GM19025 (cell line): Measurements from ENCODE around the gene NHLRC2.
"Not testable (repeated sequence)": the region's sequence is repeated elsewhere in the genome, so short reads cannot be mapped to it uniquely, and the experiment has no call there.

ENCODE experiments used
- ATAC-seq: cut with Tn5 transposase; IDR thresholded peaks from one replicate; pipeline ENCODE4 v1.9.1; 2021; ENCODE audit warnings: mild to moderate bottlenecking, low read depth, moderate library complexity; ENCODE audit not compliant: unreplicated experiment

Gene NHLRC2

GRCh38 chr10:113932854-113933253 is 78.4 kb downstream of the NHLRC2 start:
- no peak for ATAC-seq

DNA sequence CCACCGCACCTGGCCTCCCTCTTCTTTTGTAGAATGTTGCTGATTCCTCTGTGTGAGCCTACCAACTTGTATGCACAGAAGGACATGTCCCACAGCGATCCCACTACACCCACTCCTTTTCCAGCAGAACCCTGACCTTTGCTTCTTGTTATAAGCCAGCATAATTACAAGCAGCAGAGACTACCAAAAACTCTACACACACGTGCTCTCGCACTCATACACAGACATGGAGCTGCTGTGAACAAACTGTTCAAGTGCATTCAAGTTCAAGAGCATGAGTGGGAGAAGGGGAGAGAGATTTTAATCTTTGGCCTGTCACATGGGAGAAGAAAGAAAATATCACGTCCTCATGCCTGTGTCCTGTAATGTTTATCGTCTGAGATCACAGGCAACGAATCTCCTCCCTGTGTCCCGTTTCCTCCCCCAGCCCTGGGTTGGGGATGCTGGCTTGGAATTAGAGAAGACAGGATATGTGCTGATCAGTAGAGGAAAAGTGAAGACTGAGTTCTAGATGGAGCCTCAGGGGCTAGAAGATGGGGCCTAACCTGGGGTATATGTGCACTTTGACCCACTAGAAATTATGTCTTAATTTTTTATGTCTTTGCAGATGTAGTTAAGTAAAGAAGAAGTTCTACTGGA is 79.6 kb downstream of the NHLRC2 start:
- ATAC-seq, result no peak

GRCh38 chr10:113937258-113937657 is 82.8 kb downstream of the NHLRC2 start:
- no peak for ATAC-seq

DNA sequence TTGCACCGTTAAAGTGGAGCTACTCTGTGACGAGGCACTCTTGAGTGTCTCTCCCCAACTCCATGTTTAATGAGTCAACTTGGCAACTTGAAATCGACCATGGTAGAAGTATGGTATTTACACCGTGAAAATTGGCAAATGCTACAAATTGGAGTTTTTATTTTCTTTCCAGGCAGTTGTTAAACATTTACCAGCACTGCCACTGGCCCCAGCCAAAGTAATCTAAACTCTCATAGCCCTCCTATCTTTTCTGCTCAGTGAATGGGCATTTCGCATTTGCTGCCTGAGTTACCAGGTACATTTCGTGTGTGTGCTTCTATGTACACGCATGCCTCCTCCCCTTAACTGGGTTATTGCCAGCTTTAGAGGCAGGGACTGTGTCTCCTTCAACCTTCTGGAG is 83.3 kb downstream of the NHLRC2 start:
- no peak for ATAC-seq

DNA sequence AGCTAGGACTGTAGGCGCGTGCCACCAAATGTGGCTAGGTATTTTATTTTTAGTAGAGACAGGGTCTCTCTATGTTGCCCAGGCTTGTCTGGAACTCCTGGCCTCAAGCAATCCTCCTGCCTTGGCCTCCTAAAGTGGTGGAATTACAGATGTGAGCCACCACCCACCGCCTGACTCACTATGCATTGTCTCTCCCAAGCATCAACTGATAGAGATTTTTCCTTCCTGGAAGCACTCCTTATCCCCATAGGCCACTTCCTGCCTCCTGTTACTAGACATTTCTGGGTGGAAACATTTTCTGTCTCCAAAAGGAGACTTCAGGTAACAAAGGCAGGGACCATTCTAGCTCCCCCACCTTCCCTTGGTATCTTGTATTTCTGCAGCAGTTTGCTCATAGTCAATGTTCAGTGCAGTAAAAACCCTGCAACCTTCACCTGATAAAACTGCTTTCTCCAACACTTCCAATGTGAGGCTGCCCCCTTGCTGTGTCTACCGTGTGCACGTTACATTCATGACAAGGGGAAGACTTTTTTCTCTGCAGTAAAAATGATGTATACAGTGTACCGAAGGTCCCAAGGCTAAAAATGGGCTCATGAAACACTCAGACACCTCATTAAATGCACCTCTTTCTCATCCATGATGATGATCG is 84.9 kb downstream of the NHLRC2 start:
- no peak for ATAC-seq

DNA sequence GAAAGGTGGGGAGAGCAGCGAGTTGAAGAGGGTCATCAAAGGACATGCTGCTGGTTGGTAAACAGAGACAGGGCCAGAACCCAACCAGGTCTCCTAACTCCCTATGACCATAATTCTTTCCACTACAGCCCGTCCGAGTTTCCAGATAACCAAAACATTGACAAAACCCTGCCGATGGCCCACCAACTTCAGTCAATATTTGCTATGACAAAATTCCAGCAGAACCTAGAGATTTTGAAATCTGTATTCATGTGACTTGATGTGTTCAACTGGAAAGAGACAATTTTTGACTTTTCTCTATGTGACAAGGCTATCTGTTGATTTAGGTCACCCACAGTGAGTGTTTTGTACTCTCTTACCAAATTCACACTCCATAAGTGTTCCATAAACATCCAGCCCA is 86.7 kb downstream of the NHLRC2 start:
- no peak for ATAC-seq

DNA sequence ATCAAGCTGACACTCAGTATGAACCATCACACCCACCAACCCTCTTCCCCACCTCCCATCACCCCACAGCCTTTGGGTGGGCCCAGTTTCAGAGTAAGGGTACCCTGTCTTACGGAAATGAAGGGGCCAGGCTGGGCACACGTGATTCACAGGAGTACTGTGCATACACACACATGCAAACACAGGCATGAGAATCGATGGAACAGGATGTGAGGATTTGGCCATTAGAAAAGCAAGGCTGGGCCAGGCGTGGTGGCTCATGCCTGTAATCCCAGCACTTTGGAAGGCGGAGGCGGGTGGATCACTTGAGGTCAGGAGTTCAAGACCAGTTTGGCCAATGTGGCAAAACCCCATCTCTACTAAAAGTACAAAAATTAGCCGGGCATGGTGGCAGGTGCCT is 88.7 kb downstream of the NHLRC2 start:
- not testable (repeated sequence) for ATAC-seq

DNA sequence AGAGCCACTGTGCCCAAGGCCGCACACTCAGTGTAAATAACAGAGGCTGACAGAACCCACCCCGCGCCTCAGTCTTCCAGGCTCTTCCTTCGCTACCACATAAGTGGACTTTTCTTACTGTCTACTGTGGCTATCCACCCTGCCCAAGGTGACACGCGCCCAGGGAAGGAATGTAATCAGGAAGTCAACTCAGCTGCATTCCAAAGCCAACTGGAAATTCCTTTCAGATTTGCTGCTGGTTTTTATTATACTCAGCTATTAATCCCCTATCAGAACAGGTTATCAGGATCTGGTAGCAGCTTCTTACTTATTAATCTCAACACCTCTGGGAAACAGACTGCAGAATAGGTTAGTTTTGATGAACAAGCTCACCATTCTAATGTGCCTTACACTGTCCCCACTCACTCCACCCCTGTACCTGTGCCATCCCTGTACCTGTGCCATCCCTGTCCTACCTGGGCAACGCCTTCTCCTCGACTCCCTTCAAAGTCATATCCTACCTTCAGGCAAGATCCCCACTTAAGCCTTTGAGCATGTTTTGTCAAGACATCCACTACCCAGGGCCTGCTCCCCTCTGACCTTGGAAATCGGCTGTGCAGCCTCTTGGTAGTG is 90.7 kb downstream of the NHLRC2 start:
- no peak for ATAC-seq

GRCh38 chr10:113945687-113946085 is 91.2 kb downstream of the NHLRC2 start:
- no peak for ATAC-seq

GRCh38 chr10:113947184-113948041 is 93.0 kb downstream of the NHLRC2 start:
- no peak for ATAC-seq

GRCh38 chr10:113948048-113948447 is 93.6 kb downstream of the NHLRC2 start:
- ATAC-seq, result no peak

DNA sequence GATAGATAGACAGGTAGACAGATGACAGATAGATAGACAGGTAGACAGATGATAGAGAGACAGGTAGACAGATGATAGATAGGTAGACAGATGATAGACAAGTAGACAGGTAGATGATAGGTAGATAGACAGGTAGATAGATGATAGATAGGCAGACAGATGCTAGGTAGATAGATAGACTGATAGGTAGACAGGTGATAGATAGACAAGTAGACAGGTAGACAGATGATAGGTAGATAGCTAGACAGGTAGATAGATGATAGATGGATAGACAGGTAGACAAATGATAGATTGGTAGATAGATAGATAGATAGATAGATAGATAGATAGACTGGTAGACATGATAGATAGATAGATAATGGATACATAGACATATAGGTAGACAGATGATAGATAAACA is 95.8 kb downstream of the NHLRC2 start:
- no peak for ATAC-seq

- ATAC-seq, result no peak
These were observed 99.2 kb downstream of the NHLRC2 start for GRCh38 chr10:113953505-113954272.

GRCh38 chr10:113954409-113954808 is 99.9 kb downstream of the NHLRC2 start:
- ATAC-seq, result no peak

- ATAC-seq, result no peak
These were observed 102.6 kb downstream of the NHLRC2 start for GRCh38 chr10:113957013-113957412.

DNA sequence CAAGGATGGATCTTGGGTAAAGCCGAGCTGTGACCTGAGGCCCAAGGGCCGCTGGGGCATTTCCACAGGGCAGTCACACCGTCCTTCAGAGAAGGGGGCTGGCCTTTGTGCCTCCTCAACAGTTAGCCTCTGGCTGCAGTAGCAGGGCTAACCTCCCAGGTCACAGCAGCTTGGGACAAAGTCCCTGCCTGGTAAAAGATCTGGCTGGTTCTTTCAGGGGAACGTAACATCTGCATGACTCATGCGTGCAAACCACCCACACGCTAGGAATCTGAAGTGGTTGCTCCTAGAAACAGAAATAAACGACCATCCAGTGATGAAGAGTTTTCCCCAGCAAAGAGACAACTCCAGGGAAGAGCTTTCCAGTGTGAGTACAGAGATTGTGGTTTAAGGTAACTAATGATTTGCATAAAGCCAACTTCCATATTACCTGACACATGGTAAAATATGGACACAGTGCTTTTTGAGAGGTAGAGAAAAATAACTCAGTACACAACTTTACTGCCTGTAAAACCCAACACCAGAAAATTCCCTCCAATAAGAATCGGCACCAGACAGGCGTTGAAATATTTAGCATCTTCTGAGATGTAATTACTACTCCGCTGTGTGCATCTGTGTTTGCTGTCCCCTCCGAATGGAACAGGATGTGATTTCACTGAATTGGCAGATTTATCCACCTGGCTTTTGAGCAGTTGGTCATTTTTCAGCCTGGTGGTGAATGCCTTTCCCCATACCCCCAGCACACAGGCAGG is 104.3 kb downstream of the NHLRC2 start:
- no peak for ATAC-seq

DNA sequence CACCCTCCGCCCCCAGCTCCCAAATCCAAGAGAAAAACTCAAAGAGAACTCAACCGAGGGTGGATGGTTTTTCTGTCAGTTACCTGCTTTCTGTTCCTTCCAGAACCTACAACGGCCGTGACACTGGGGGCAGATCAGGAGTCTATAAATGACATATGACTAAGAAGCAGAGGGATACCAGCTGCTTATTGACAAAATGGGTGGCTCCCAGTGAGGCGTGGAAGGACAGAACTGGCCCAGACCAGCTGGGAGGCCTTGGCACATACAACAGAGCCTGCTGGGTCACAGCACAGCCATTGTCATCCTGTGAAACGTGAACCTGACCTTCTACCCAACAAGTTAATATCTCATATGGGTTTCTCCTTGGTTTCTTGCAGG is 104.9 kb downstream of the NHLRC2 start:
- ATAC-seq, result peak; percentile 55

DNA sequence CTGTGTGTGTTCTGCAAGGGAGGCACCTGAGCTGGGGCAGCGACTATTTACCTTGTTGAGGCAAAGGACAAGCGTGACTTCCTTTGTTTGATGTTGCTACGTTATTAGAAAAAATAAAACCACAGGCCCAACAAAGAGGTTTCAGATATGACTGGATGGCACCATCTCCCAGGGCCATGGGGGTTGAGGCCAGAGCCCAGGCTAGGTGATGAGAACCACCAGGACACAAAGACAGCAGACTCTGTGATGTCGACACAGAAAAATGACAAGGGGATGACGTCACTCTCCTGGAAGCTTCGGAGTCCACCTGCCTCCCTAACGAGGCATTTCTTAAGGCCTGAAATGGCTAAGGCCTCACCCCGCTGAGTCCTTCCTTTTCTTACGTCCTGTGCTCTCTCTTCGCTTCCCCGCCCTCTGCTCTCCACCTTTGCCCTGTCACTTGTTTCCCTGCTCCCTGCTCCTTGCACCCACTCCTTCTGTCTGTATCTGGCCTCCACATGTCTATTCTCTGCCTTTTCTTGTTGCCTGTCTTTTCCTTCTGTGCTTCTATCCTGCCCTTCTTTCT is 106.2 kb downstream of the NHLRC2 start:
- ATAC-seq, result no peak
